GM21825 (cell line): ENCODE measurements around the gene SNTN.

ENCODE experiments used
- ATAC-seq: cut with Tn5 transposase; IDR thresholded peaks from one replicate; pipeline ENCODE4 v1.9.1; 2021; ENCODE audit warnings: mild to moderate bottlenecking, moderate library complexity; ENCODE audit not compliant: unreplicated experiment

The SNTN gene

DNA sequence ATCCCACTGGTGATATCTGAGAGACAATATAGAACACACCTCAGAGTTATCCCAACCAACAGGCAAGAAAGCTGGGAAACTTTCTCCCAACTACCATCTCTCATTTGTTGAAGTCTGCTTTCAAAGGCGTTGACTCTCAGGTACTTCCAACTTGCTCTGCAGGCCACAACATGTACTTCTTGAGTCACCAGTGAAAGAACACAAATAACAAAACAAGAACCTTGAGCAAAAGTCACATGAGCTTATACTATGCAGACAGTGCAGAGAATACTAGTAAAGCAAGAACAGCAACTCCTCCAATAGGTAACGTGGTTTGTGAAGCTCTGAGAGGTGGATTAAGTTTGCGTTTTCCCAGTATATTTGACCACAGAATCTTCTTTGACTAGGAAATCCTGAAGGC is 20.6 kb downstream of the SNTN start:
- ATAC-seq, result no peak

DNA sequence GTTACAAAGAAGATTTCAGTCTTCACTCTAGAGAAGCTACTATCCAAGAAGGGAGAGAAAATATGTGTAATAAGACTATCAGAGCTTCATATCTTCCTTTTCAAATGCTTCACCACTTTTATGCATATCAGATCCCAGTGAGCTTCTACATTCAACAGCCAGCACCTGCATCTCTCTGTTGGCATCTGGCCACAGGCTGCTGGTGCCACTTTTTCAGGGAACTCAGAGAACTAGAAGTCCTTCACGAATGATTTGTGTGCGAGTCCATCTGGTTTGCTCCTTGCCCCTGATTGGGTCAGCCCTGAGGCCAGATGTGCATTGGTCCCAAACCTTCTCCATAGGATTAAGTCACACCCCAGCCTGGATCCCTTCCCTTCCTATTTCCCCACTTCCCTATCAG is 22.1 kb downstream of the SNTN start:
- no peak for ATAC-seq

DNA sequence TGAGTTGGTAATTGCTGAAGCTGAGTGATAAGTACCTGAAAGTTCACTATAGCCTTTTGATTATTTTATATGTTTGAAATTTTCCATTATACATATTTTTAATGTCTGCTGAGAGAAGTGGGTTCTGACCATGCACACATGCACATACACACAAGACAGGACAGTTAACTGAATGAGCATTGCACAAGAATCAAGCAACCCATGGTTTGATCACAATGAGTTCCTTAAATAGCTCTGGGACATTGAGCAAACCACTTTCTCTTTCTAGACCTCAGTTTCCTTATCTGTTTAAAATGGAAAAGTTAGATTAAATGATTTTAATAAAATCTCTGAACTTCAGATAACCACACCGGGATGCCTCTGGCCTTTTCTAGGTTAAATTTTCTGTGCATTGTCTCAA is 26.7 kb downstream of the SNTN start:
- ATAC-seq, result no peak

DNA sequence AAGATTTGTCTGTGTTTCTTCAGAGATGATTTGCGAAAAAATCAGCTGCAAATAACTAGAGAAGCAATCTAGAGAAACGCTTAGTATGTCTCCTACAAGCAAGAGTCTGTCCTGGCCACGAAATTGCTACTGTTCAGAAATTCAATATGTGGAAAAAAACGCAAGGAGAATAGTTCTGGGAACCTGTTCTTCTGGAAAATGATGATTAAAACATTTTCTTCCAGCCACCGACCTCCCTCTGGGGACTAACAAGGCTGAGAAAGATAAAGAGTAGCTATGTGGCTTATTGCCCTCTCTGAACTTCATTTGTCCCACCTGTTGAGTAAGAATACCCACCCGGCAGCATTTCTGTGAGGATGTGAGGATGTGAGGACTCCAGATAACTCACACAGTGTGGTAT is 31.6 kb downstream of the SNTN start:
- ATAC-seq, result no peak

DNA sequence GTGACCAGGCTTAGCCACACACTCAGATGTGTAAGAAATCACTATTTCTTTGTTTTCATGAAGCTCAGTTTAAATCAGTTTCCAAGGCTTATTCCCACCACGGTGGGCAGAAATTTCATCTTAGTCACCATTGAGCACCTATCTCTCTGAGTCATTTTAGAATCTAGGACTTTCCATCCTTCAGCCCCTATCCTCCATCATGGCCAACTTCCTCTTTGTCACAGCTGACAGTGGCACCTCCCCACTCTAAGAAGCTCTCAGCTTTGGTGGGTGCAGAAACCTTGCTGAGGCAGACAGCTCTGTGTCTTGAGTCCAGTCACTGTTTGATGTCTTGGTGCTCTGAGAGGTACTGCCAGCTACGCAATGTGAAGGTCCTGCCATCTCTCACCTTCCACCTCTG is 32.9 kb downstream of the SNTN start:
- no peak for ATAC-seq

DNA sequence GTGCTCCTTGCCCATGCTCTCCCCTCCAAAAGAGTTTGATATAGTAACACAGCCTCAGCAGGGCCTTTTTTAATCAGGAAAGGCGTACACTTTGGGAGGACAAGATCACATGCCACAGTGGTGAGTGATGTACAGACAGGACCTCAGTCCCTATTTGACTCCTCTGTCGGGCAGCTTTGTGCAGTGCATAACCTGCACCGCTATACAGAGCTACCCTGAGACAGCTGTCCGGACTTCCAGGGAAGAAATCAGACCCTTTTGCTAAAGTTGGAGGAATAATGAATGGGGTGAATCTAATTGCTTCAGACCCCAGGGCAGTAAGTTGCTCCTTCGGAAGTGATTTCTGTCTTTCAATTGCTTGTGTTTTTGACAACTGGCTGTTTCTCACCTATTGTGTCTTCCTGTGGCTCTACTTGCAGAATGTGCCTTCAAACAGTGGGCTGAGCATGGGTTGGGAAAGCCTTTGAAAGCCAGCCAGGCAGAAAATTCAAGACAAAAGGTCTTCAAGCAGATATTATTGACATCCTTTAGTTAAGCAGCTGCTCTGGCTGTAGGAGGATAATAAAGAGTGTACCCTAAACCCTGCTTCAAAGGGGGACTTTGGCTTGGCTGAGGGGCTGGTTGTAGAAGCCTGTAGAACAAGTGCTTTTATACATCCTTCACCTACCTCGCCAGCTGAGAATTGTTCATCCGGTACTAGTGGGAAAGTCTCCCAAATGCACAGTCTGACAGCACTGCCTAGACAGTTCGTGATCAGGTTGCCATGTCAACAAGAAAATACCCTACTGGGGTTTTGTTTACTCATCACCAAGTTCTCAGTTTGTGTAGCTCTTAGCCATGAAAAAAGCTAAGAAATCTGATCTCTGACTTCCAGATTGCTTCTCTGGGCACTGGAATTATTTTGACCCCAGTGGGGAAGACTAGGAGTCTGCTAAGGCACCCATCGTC is 35.1 kb downstream of the SNTN start:
- ATAC-seq, result no peak

DNA sequence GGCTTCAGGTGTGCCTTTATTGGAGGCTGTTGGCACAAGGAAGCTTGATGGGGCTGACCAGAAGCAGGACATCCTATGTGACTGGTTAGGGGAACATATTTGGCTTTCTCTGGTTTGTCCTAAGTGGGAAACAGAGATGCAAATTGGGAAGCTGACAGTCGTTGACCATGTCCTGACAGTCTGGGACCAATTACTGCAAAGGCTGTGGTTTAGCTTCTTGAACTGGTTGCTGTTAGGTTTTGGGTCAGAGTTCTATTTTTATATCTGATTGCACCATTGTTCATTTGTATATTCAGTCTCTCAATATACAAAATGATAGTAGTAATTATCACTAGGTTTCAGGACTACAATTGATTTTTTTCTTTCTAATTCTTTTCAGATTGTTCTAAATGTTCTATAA is 36.8 kb downstream of the SNTN start:
- no peak for ATAC-seq

DNA sequence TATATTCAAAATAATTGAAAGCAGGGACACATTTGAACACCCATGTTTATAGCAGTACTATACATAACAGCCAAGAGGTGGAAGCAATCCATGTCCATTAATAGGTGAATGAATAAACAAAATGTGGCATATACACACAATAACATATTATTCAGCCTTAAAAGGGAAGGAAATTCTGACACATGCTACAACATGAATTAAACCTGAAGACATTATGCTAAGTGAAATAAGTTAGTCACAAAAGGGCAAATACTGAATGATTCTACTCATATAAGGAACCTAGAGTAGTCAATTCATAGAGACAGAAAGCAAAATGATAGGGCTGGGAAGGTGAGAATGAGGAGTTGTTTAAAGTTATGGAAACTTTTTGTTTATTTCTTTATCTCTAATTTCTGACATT is 40.9 kb downstream of the SNTN start:
- ATAC-seq, result no peak

DNA sequence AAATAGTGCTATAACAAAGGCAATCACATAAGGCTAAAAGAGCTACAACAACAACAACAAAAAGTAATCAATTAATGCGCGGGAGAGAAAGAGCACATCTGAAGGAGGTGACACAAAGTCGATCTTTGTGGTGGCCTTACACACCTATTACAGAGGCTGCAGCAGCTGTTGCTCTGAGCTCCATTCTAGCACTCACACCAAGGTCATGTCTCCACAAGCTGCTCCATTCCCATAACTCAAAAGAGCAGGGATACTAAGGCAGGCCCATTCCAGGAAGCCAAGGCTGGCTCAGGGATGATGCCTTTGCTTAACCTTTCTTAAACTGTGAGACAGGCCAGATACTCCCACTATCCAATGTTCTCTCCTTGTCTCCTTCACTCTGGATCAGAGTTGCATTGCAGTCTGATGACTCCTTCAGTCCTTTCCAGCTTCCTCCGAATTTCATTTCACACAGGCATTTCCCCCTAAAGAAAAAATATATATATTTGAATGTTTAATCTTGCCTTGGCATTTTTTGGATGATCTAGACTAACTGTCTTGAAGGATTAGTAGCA is 52.7 kb downstream of the SNTN start:
- ATAC-seq, result no peak

DNA sequence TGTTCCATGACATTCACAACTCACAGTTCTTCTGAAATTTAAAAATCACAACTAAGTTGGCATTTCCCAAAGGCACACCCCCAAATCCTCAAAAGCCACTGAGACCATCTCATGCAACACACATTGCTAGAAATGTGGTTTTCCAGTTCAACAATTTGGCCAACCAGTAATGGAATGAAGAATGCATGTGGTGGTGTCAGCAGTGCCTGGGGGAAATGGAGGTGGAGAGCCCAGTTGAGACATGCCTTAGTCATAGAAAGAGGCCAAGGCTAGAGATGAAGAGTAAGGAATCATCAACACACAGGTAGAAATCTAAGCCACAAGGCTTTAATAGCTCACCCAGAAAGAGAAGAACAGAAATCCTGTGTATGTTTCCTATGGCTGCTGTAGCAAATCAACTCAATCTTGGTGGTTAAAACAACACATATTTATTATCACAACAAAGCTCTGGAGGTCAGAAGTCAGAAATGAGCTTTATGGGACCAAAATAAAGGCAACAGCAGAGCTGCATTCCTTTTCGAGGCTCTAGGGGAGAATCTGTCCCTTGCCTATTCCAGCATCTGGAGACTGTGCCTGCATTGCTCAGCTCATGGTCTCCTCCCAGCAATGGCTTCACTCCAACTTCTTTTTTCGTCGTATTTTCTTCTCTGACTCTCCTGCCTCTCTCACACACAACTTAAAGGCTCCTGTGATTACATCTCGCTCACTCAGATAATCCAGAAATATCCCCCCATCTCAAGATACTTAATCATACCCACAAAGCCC is 54.0 kb downstream of the SNTN start:
- no peak for ATAC-seq

DNA sequence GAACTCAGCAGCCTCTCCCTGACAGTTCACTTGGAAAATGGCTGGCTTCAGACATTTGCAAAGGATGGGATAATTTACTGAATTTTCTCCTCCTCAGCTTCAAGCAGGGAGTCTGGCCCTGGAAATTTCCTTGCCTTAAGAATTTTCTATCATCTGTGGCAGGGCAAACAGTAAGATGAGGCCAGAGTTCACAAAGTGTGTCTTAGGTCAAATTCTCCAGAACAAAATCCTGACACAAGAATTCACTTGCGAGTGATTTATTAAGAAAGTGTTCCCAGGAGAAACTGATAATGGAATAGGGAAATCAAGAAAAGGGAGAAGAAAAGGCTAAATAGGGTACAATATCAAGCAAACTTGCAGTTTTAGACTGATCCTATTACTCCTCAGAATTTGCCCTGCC is 55.3 kb downstream of the SNTN start:
- no peak for ATAC-seq

DNA sequence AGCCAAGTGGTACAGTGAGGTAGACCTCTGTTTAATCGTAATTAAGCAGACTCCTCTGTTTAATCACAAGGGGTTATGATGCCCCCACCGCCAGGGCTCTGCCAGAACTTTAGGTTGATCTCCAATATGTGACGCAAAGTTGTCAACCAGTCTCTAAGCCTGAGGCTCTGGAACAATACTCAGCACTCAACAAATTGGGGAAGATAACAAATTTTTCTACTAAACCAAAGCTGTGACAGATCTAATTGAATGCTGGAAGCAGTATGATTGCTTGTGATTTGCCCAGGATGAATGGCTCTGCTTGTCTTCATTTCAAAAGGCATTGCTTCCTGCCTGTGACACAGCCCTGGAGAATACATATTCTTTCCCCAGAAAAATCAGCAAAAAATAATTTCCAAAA is 57.1 kb downstream of the SNTN start:
- no peak for ATAC-seq
